ENCODE results near the gene PSORS1C1.

Gene PSORS1C1

GRCh38 chr6:31090275-31090972 is 24.2 kb upstream of the PSORS1C1 start:
- no peak for TF ChIP-seq CTCF (IDR thresholded peaks at IDR 0.05)

DNA sequence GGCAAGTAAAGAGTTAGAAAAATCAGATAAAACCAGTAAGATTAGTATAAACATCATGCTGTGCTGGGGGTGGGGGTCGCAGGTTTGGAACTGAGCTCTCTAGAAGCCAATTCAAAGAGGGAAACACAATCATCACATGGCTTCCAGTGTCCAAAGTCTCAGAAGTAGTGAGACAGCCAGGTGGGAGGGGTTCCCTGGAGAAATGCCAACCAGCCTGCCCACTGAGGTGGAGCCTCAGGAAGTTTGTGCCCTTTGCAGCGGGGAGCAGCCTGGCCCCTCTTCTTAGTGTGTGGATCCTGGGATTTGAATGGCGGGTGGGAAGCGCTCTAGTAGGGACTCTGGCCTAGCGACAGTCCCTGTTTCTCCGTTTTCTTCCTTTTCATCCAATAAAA is 23.6 kb upstream of the PSORS1C1 start:
- TF ChIP-seq CTCF (IDR thresholded peaks at IDR 0.05), result no peak
- no peak for DNase-seq (ENCODE audit: low spot score)
- H3K4me3 ChIP-seq, result no peak overlapping the region
- no peak overlapping the region for H3K27ac ChIP-seq

More at GRCh38 chr6:31090275-31090972, 24.2 kb upstream of the PSORS1C1 start:
- no peak for DNase-seq (ENCODE audit: low spot score)
- H3K4me3 ChIP-seq, result no peak overlapping the region
- no peak overlapping the region for H3K27ac ChIP-seq

- Histone ChIP-seq H3K27ac (no peak overlapping the region), H3K4me3 (no peak overlapping the region)
- no peak for TF ChIP-seq CTCF (IDR thresholded peaks at IDR 0.05)
- DNase-seq (ENCODE audit: low spot score), result no peak
These were observed 22.9 kb upstream of the PSORS1C1 start for GRCh38 chr6:31091680-31092079.

GRCh38 chr6:31092238-31092637 is 22.4 kb upstream of the PSORS1C1 start:
- TF ChIP-seq CTCF (IDR thresholded peaks at IDR 0.05), result no peak
- no peak overlapping the region for H3K4me3 ChIP-seq
- no peak overlapping the region for H3K27ac ChIP-seq
- DNase-seq (ENCODE audit: low spot score), result no peak

GRCh38 chr6:31092769-31093505 is 21.7 kb upstream of the PSORS1C1 start:
- DNase-seq (ENCODE audit: low spot score), result no peak
- no peak for TF ChIP-seq CTCF (IDR thresholded peaks at IDR 0.05)
- Histone ChIP-seq H3K27ac (no peak overlapping the region), H3K4me3 (no peak overlapping the region)

DNA sequence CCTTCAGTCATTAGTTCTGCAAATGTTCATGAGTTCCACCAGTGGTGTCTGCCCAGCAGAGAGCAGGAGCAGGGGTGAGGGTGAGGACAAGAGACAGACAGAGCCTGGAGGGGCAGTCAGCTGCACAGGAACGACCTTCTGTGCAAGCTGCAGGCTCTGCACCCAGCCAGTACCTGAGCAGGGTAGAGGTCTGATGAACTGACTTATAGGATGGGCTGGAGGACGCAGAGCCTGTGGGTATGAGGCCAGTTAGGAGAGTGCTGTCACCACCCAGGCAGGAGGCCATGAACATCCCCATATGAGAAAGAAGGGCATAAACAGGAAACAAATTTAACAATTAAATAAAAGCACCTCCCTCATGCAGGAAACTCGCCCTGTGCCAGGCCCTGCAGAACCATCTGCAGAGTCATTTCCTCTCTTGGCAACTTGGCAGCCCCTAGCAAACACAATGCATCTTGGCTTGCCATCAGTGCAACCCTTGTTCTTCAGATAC is 20.2 kb upstream of the PSORS1C1 start:
- no peak overlapping the region for H3K27ac ChIP-seq
- no peak for TF ChIP-seq CTCF (IDR thresholded peaks at IDR 0.05)
- DNase-seq (ENCODE audit: low spot score), result no peak
- no peak overlapping the region for H3K4me3 ChIP-seq

- TF ChIP-seq CTCF (IDR thresholded peaks at IDR 0.05), result no peak
- no peak overlapping the region for H3K27ac ChIP-seq
- no peak overlapping the region for H3K4me3 ChIP-seq
- DNase-seq (ENCODE audit: low spot score), result no peak
These were observed 18.4 kb upstream of the PSORS1C1 start for GRCh38 chr6:31096215-31096614.

Data from coronary artery (tissue), 2 donors.